ENCODE measurements around the gene ABCB8. TPM values are rescaled to one million over a fixed set of nuclear protein-coding genes. Genes with fewer than 3 reads are reported as not detected.
A peak's percentile ranks its signal among the peaks of the same experiment; 100 is the strongest.
"Not testable (repeated sequence)": the region's sequence is repeated elsewhere in the genome, so short reads cannot be mapped to it uniquely, and the experiment has no call there.

Gene ABCB8
- total RNA-seq, 2 experiments from 2014 or later = 50.3 to 52.4 TPM

GRCh38 chr7:151035026-151035717 is 6.9 kb downstream of the ABCB8 start:
- Mint-ChIP-seq H3K27me3 (no peaks in the 10 kb centered on the region), H3K27ac (no peak overlapping the region), H3K9me3 (ENCODE audit: low read depth) (no peaks in the 10 kb centered on the region), H3K36me3 (no peaks in the 10 kb centered on the region), H3K4me3 (no peak overlapping the region), H3K4me1 (peaks cover 14% of the 10 kb centered on the region)
- DNase-seq = no peak
- no peak for ATAC-seq
- CTCF ChIA-PET = no interaction called here

DNA sequence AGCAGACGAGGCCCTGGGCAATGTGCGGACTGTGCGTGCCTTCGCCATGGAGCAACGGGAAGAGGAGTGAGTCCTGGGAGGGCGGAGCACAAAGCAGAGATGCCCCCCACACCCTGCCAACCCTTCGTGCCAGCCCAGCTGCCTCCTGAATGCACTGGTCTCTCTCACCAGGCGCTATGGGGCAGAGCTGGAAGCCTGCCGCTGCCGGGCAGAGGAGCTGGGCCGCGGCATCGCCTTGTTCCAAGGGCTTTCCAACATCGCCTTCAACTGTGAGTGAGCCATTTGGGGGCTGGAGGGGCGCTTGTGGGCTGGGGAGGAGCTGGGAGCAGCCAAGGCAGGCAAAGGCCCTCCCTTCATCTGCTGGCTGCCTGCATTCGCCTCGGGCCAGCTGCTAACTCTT is 7.7 kb downstream of the ABCB8 start:
- DNase-seq (no peak), ATAC-seq (no peak)
- no peaks in the 10 kb centered on the region for H3K9me3 Mint-ChIP-seq (ENCODE audit: low read depth)
- no peaks in the 10 kb centered on the region for H3K36me3 Mint-ChIP-seq
- no peak overlapping the region for H3K4me3 Mint-ChIP-seq
- H3K4me1 Mint-ChIP-seq = peaks cover 14% of the 10 kb centered on the region
- H3K27ac Mint-ChIP-seq = no peak overlapping the region
- H3K27me3 Mint-ChIP-seq = no peaks in the 10 kb centered on the region
- CTCF ChIA-PET = no interaction called here

- no peaks in the 10 kb centered on the region for H3K9me3 Mint-ChIP-seq (ENCODE audit: low read depth)
- CTCF ChIA-PET = interaction anchor here (1.1 to 1.8 kb wide), 2 partner anchors 21 to 313 kb away, joined by 3 to 9 read pairs; no protein-coding TSS in a partner anchor
- peak; percentile 82 for ATAC-seq
- peak; percentile 73 for DNase-seq
- H3K27ac Mint-ChIP-seq = peak overlapping the region; percentile 77
- no peak overlapping the region for H3K4me3 Mint-ChIP-seq
- no peaks in the 10 kb centered on the region for H3K36me3 Mint-ChIP-seq
- H3K4me1 Mint-ChIP-seq = peaks cover 14% of the 10 kb centered on the region
- H3K27me3 Mint-ChIP-seq = no peaks in the 10 kb centered on the region
Measured at GRCh38 chr7:151038951-151039849, 10.9 kb downstream of the ABCB8 start.

GRCh38 chr7:151039850-151040548 is 11.7 kb downstream of the ABCB8 start:
- no peak for DNase-seq
- no peak overlapping the region for H3K4me3 Mint-ChIP-seq
- no peaks in the 10 kb centered on the region for H3K27me3 Mint-ChIP-seq
- no peaks in the 10 kb centered on the region for H3K36me3 Mint-ChIP-seq
- peaks cover 14% of the 10 kb centered on the region for H3K4me1 Mint-ChIP-seq
- CTCF ChIA-PET = interaction anchor here (1.8 kb wide), 1 partner anchor 22 kb away, joined by 9 read pairs; no protein-coding TSS in a partner anchor
- no peak overlapping the region for H3K27ac Mint-ChIP-seq
- no peak for ATAC-seq
- H3K9me3 Mint-ChIP-seq (ENCODE audit: low read depth) = no peaks in the 10 kb centered on the region

- no peak overlapping the region for H3K27ac Mint-ChIP-seq
- H3K9me3 Mint-ChIP-seq (ENCODE audit: low read depth) = no peaks in the 10 kb centered on the region
- ATAC-seq = no peak
- no peak overlapping the region for H3K4me3 Mint-ChIP-seq
- H3K36me3 Mint-ChIP-seq = no peaks in the 10 kb centered on the region
- peaks cover 14% of the 10 kb centered on the region for H3K4me1 Mint-ChIP-seq
- no peaks in the 10 kb centered on the region for H3K27me3 Mint-ChIP-seq
- CTCF ChIA-PET = interaction anchor here (1.8 kb wide), 1 partner anchor 22 kb away, joined by 9 read pairs; no protein-coding TSS in a partner anchor
- DNase-seq = no peak
Measured at GRCh38 chr7:151040616-151041375, 12.5 kb downstream of the ABCB8 start.

- DNase-seq; H3K9me3 Mint-ChIP-seq (ENCODE audit: low read depth); H3K27ac Mint-ChIP-seq; CTCF ChIA-PET; H3K27me3 Mint-ChIP-seq; H3K4me3 Mint-ChIP-seq; H3K36me3 Mint-ChIP-seq; ATAC-seq: not testable (repeated sequence)
- H3K4me1 Mint-ChIP-seq = peaks cover 16% of the 10 kb centered on the region
Measured at GRCh38 chr7:151043449-151043848, 15.2 kb downstream of the ABCB8 start.

DNA sequence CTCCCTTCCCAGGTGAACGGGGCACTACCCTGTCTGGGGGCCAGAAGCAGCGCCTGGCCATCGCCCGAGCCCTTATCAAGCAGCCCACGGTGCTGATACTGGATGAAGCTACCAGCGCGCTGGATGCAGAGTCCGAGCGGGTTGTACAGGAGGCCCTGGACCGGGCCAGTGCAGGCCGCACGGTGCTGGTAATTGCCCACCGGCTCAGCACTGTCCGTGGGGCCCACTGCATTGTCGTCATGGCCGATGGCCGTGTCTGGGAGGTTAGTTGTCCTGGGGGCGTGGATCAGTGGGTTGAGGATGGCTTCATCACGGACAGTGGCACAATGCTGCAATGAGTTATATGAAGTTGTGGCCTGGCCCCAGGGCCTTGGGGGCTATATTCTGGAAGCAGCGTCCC is 15.7 kb downstream of the ABCB8 start:
- no peak overlapping the region for H3K27ac Mint-ChIP-seq
- no peaks in the 10 kb centered on the region for H3K36me3 Mint-ChIP-seq
- H3K27me3 Mint-ChIP-seq = no peaks in the 10 kb centered on the region
- CTCF ChIA-PET = no interaction called here
- ATAC-seq = no peak
- H3K9me3 Mint-ChIP-seq (ENCODE audit: low read depth) = no peaks in the 10 kb centered on the region
- no peak for DNase-seq
- no peak overlapping the region for H3K4me3 Mint-ChIP-seq
- H3K4me1 Mint-ChIP-seq = peaks cover 11% of the 10 kb centered on the region

GRCh38 chr7:151045262-151045661 is 17.0 kb downstream of the ABCB8 start:
- DNase-seq (no peak), ATAC-seq (no peak)
- Mint-ChIP-seq H3K4me3 (no peak overlapping the region), H3K9me3 (ENCODE audit: low read depth) (no peaks in the 10 kb centered on the region), H3K27me3 (peaks cover under 1% of the 10 kb centered on the region), H3K27ac (no peak overlapping the region), H3K36me3 (no peaks in the 10 kb centered on the region), H3K4me1 (peaks cover 1% of the 10 kb centered on the region)
- CTCF ChIA-PET = no interaction called here

DNA sequence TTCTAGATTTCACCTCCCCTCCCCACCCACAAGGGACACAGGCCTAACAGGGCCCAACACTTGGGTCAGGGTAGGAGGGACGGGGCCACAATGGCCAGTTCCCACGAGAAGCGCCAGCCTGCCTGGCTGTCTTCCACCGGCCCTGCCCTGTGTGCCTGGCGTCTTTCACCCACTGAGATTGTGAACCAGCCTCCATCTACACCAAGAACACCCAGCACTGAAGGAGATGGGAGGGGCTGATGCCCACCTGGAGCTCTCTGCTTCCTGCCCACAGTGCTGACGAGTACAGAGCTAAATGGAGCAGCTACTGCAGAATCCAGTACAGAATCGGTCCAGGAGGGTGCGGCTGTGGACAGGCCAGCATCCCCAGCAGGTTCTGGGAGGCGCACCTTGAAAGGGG is 17.7 kb downstream of the ABCB8 start:
- DNase-seq (no peak), ATAC-seq (no peak)
- Mint-ChIP-seq H3K4me3 (no peak overlapping the region), H3K36me3 (no peaks in the 10 kb centered on the region), H3K27me3 (peaks cover 4% of the 10 kb centered on the region), H3K9me3 (ENCODE audit: low read depth) (no peaks in the 10 kb centered on the region), H3K27ac (no peak overlapping the region), H3K4me1 (peaks cover 1% of the 10 kb centered on the region)
- CTCF ChIA-PET = no interaction called here

DNA sequence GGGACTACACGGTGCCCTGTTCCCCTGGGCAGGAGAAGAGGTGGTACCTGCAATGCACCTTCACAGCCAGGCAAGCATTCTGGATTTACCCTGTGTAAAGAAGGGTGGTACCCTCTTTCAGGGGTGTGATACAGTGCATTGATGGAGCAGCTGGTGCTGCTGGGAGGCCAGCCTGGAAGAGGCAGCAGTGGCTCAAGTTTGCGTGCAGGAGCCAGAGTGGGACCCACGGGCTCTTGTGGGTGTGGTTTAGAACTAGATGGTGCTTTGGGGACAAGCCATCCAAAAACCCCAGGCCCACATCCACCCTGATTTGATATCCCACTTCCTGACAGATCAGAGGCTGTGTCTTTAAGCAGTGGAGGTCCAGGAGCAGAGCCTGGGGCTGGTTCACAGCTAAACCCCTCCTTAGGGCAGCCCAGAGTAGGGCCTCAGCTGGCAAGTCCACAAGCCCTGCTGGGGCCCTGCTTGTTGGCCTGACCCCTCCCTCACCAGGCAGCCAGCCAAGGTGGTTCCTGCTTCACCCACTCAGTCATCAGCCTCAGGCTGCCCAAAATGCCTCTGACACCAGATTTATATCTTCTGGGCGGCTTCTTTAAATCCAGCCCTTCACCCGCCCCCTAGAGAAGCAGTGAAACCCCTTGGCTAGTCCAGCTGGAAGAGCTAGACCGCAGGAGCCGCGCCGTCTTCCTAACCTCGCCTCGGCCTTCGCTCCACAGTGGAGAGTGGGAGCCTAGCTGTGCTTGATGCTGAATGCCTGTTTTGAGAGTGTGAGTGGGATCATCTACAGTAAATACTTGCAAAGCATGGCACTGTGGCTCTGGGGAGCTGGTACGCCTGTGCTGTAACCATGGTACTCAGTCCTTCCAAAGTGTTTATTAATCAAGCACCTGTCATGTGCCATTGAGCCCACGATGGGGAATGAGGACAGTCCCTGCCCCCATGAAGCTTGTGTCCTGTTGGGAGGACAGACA is 18.6 kb downstream of the ABCB8 start:
- Mint-ChIP-seq H3K27ac (no peak overlapping the region), H3K4me3 (no peak overlapping the region), H3K4me1 (peaks cover 1% of the 10 kb centered on the region), H3K36me3 (no peaks in the 10 kb centered on the region), H3K27me3 (peaks cover 7% of the 10 kb centered on the region), H3K9me3 (ENCODE audit: low read depth) (no peaks in the 10 kb centered on the region)
- CTCF ChIA-PET = no interaction called here
- DNase-seq (no peak), ATAC-seq (no peak)

- DNase-seq = no peak
- Mint-ChIP-seq H3K4me1 (peaks cover 8% of the 10 kb centered on the region), H3K36me3 (no peaks in the 10 kb centered on the region), H3K9me3 (ENCODE audit: low read depth) (no peaks in the 10 kb centered on the region), H3K27ac (no peak within 1 kb of the TSS), H3K27me3 (peaks cover 9% of the 10 kb centered on the region), H3K4me3 (no peak within 1 kb of the TSS)
- CTCF ChIA-PET = no interaction called here
- no peak for ATAC-seq
Measured at GRCh38 chr7:151047976-151048815, 19.9 kb downstream of the ABCB8 start, which contains the start of gene ASIC3. Gene ASIC3, plus strand, starts transcription at chr7:151048531. Its CDS starts 355 bp downstream, at chr7:151048886.

Measured in activated CD8-positive, alpha-beta memory T cell treated with anti-CD3 and anti-CD28 coated beads, Interleukin-2, amount 10 ng/mL, durations not matched to agents 7 days and 5 days (primary cell).